HS-27A (cell line): Measurements from ENCODE around the gene MFSD2A.
A peak's percentile ranks its signal among the peaks of the same experiment; 100 is the strongest.
"Not testable (repeated sequence)": the region's sequence is repeated elsewhere in the genome, so short reads cannot be mapped to it uniquely, and the experiment has no call there.

Source experiments
- DNase-seq: peaks from one replicate; pipeline ENCODE4 v3.0.0-alpha.2; 2012; ENCODE audit warnings: low read depth, missing footprints

Gene MFSD2A

GRCh38 chr1:39940980-39941871 is 13.7 kb upstream of the MFSD2A start:
- DNase-seq, result no peak

GRCh38 chr1:39943471-39944290 is 11.3 kb upstream of the MFSD2A start:
- DNase-seq, result no peak

- no peak for DNase-seq
Measured at GRCh38 chr1:39944410-39945112, 10.4 kb upstream of the MFSD2A start.

GRCh38 chr1:39946216-39946615 is 8.7 kb upstream of the MFSD2A start:
- DNase-seq, result no peak

- DNase-seq, result no peak
Measured at GRCh38 chr1:39947260-39947659, 7.7 kb upstream of the MFSD2A start.

GRCh38 chr1:39949891-39950290 is 5.1 kb upstream of the MFSD2A start:
- no peak for DNase-seq

- DNase-seq, result no peak
Measured at GRCh38 chr1:39951926-39952325, 3.0 kb upstream of the MFSD2A start.

GRCh38 chr1:39952359-39953110 is 2.4 kb upstream of the MFSD2A start:
- no peak for DNase-seq

GRCh38 chr1:39954324-39954869 is 548 bp upstream of the MFSD2A start:
- no peak for DNase-seq

- DNase-seq, result peak; percentile 35
Measured at GRCh38 chr1:39955547-39956539, 898 bp downstream of the MFSD2A start.

GRCh38 chr1:39957299-39958015 is 2.5 kb downstream of the MFSD2A start:
- DNase-seq, result no peak

GRCh38 chr1:39958403-39959200 is 3.7 kb downstream of the MFSD2A start:
- no peak for DNase-seq

GRCh38 chr1:39959651-39960333 is 4.8 kb downstream of the MFSD2A start:
- no peak for DNase-seq

GRCh38 chr1:39960431-39960958 is 5.5 kb downstream of the MFSD2A start:
- DNase-seq, result no peak

- no peak for DNase-seq
Measured at GRCh38 chr1:39962450-39962825, 7.5 kb downstream of the MFSD2A start.

- DNase-seq, result not testable (repeated sequence)
Measured at GRCh38 chr1:39962964-39963363, 8.0 kb downstream of the MFSD2A start.

GRCh38 chr1:39964552-39964951 is 9.6 kb downstream of the MFSD2A start:
- no peak for DNase-seq

- DNase-seq, result no peak
Measured at GRCh38 chr1:39965044-39965443, 10.1 kb downstream of the MFSD2A start.
